Measurements from ENCODE around the gene DPYSL4. TPM values are rescaled to one million over a fixed set of nuclear protein-coding genes. Genes with fewer than 3 reads are reported as not detected.

Gene DPYSL4
- total RNA-seq, 1 experiment from 2014 or later = 9.9 TPM

- CTCF ChIA-PET = no interaction called here
- Histone ChIP-seq H3K36me3 (ENCODE audit: control insufficient read depth, insufficient read depth, low read length) (no peaks in the 10 kb centered on the region), H3K4me1 (ENCODE audit: control insufficient read depth, insufficient read depth, low read length) (no peaks in the 10 kb centered on the region; the same call in 1 of the 2 replicates), H3K27ac (ENCODE audit: low read length) (no peak overlapping the region), H3K9me3 (ENCODE audit: control insufficient read depth, insufficient read depth, low read depth, low read length) (no peaks in the 10 kb centered on the region), H3K27me3 (ENCODE audit: control insufficient read depth, insufficient read depth, low read length) (no peaks in the 10 kb centered on the region), H3K4me3 (ENCODE audit: low read depth in 2 of 2, low read length in 2 of 2) (no peak overlapping the region)
- in situ Hi-C loops (cut with HindIII; ENCODE audit: low pct_unique_long_range_greater_than_20kb, low sequenced_read_pairs) = no loop called here
- BruUV-seq (replicated peaks) = no TSS peak
- TF ChIP-seq TCF7L2 (IDR thresholded peaks at IDR 0.05; ENCODE audit: low read depth, low read length) = no peak
- no peak for ATAC-seq
- POLR2A ChIA-PET = no interaction called here
- no peak for DNase-seq (ENCODE audit: low read depth, low spot score)
- intact Hi-C loops (cut with micrococcal nuclease; ENCODE audit: unreplicated experiment) = no loop called here
Measured at GRCh38 chr10:132229096-132229495, 42.3 kb downstream of the DPYSL4 start.

- H3K27me3 ChIP-seq (ENCODE audit: control insufficient read depth, insufficient read depth, low read length) = no peaks in the 10 kb centered on the region
- in situ Hi-C loops (cut with HindIII; ENCODE audit: low pct_unique_long_range_greater_than_20kb, low sequenced_read_pairs) = no loop called here
- H3K4me1 ChIP-seq (ENCODE audit: control insufficient read depth, insufficient read depth, low read length) = no peaks in the 10 kb centered on the region; the same call in 1 of the 2 replicates
- no peak overlapping the region for H3K4me3 ChIP-seq (ENCODE audit: low read depth in 2 of 2, low read length in 2 of 2)
- TF ChIP-seq, protein P1, sequence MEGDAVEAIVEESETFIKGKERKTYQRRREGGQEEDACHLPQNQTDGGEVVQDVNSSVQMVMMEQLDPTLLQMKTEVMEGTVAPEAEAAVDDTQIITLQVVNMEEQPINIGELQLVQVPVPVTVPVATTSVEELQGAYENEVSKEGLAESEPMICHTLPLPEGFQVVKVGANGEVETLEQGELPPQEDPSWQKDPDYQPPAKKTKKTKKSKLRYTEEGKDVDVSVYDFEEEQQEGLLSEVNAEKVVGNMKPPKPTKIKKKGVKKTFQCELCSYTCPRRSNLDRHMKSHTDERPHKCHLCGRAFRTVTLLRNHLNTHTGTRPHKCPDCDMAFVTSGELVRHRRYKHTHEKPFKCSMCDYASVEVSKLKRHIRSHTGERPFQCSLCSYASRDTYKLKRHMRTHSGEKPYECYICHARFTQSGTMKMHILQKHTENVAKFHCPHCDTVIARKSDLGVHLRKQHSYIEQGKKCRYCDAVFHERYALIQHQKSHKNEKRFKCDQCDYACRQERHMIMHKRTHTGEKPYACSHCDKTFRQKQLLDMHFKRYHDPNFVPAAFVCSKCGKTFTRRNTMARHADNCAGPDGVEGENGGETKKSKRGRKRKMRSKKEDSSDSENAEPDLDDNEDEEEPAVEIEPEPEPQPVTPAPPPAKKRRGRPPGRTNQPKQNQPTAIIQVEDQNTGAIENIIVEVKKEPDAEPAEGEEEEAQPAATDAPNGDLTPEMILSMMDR (IDR thresholded peaks at IDR 0.05) = no peak
- no peak for TF ChIP-seq REST (IDR thresholded peaks at IDR 0.05; ENCODE audit: insufficient read depth in 1 of 2, low read depth in 2 of 2, low read length in 1 of 2)
- TF ChIP-seq TCF7L2 (IDR thresholded peaks at IDR 0.05; ENCODE audit: low read depth, low read length) = no peak
- TF ChIP-seq POLR2AphosphoS5 (IDR thresholded peaks at IDR 0.05; ENCODE audit: low read depth, low read length) = no peak
- no peak for TF ChIP-seq SIN3A (IDR thresholded peaks at IDR 0.05; ENCODE audit: borderline replicate concordance, insufficient read depth, low read depth, low read length)
- no peaks in the 10 kb centered on the region for H3K9me3 ChIP-seq (ENCODE audit: control insufficient read depth, insufficient read depth, low read depth, low read length)
- intact Hi-C loops (cut with micrococcal nuclease; ENCODE audit: unreplicated experiment) = no loop called here
- no peak for DNase-seq (ENCODE audit: low read depth, low spot score)
- H3K27ac ChIP-seq (ENCODE audit: low read length) = no peak overlapping the region
- ChIA-PET CTCF (no interaction called here), POLR2A (interaction anchor here (0.6 kb wide), 1 partner anchor 41 kb away, joined by 3 read pairs; no protein-coding TSS in a partner anchor)
- no peaks in the 10 kb centered on the region for H3K36me3 ChIP-seq (ENCODE audit: control insufficient read depth, insufficient read depth, low read length)
- BruUV-seq (replicated peaks) = no TSS peak
- ATAC-seq = no peak
Measured at GRCh38 chr10:132229834-132230556, 43.2 kb downstream of the DPYSL4 start.

GRCh38 chr10:132230557-132231210 lies 43.9 kb downstream of the DPYSL4 start:
- H3K9me3 ChIP-seq (ENCODE audit: control insufficient read depth, insufficient read depth, low read depth, low read length) = no peaks in the 10 kb centered on the region
- in situ Hi-C loops (cut with HindIII; ENCODE audit: low pct_unique_long_range_greater_than_20kb, low sequenced_read_pairs) (no loop called here), intact Hi-C loops (cut with micrococcal nuclease; ENCODE audit: unreplicated experiment) (no loop called here)
- no peak for DNase-seq (ENCODE audit: low read depth, low spot score)
- no peaks in the 10 kb centered on the region for H3K36me3 ChIP-seq (ENCODE audit: control insufficient read depth, insufficient read depth, low read length)
- no peaks in the 10 kb centered on the region; the same call in 1 of the 2 replicates for H3K4me1 ChIP-seq (ENCODE audit: control insufficient read depth, insufficient read depth, low read length)
- no peak overlapping the region for H3K27ac ChIP-seq (ENCODE audit: low read length)
- H3K27me3 ChIP-seq (ENCODE audit: control insufficient read depth, insufficient read depth, low read length) = no peaks in the 10 kb centered on the region
- TF ChIP-seq POLR2AphosphoS5 (IDR thresholded peaks at IDR 0.05; ENCODE audit: low read depth, low read length) (no peak), TCF7L2 (IDR thresholded peaks at IDR 0.05; ENCODE audit: low read depth, low read length) (no peak), REST (IDR thresholded peaks at IDR 0.05; ENCODE audit: insufficient read depth in 1 of 2, low read depth in 2 of 2, low read length in 1 of 2) (no peak), SIN3A (IDR thresholded peaks at IDR 0.05; ENCODE audit: borderline replicate concordance, insufficient read depth, low read depth, low read length) (no peak)
- TF ChIP-seq, protein P1 (IDR thresholded peaks at IDR 0.05) = no peak
- BruUV-seq (replicated peaks) = no TSS peak
- POLR2A ChIA-PET = interaction anchor here (0.6 to 0.7 kb wide), 2 partner anchors 29 to 40 kb away, joined by 3 to 5 read pairs; no protein-coding TSS in a partner anchor
- CTCF ChIA-PET = no interaction called here
- no peak for ATAC-seq
- H3K4me3 ChIP-seq (ENCODE audit: low read depth in 2 of 2, low read length in 2 of 2) = no peak overlapping the region

Data from Panc1 (cell line).